ENCODE measurements around the gene LDLRAP1.

LDLRAP1 gene

GRCh38 chr1:25555753-25556092, 12.3 kb downstream of the LDLRAP1 start:
- in situ Hi-C loops (cut with HindIII; ENCODE audit: low sequenced_read_pairs): no loop called here

GRCh38 chr1:25556132-25556670, 12.8 kb downstream of the LDLRAP1 start:
- no peak overlapping the region for H3K4me3 ChIP-seq (ENCODE audit: low read depth, low read length)
- no peak for TF ChIP-seq CTCF (IDR thresholded peaks at IDR 0.05; ENCODE audit: low read depth, low read length)
- no peak for DNase-seq (ENCODE audit: low read depth, low spot score)
- in situ Hi-C loops (cut with HindIII; ENCODE audit: low sequenced_read_pairs): no loop called here

More at GRCh38 chr1:25555753-25556092, 12.3 kb downstream of the LDLRAP1 start:
- no peak for TF ChIP-seq CTCF (IDR thresholded peaks at IDR 0.05; ENCODE audit: low read depth, low read length)
- no peak overlapping the region for H3K4me3 ChIP-seq (ENCODE audit: low read depth, low read length)
- no peak for DNase-seq (ENCODE audit: low read depth, low spot score)

GRCh38 chr1:25556791-25557476, 13.5 kb downstream of the LDLRAP1 start:
- no peak overlapping the region for H3K4me3 ChIP-seq (ENCODE audit: low read depth, low read length)
- no peak for DNase-seq (ENCODE audit: low read depth, low spot score)
- in situ Hi-C loops (cut with HindIII; ENCODE audit: low sequenced_read_pairs): no loop called here
- no peak for TF ChIP-seq CTCF (IDR thresholded peaks at IDR 0.05; ENCODE audit: low read depth, low read length)

- DNase-seq (ENCODE audit: low read depth, low spot score): no peak
- no peak overlapping the region for H3K4me3 ChIP-seq (ENCODE audit: low read depth, low read length)
- TF ChIP-seq CTCF (IDR thresholded peaks at IDR 0.05; ENCODE audit: low read depth, low read length): no peak
- in situ Hi-C loops (cut with HindIII; ENCODE audit: low sequenced_read_pairs): no loop called here
Observed at GRCh38 chr1:25557543-25557942, 14.1 kb downstream of the LDLRAP1 start.

GRCh38 chr1:25559031-25559430, 15.6 kb downstream of the LDLRAP1 start:
- no peak overlapping the region for H3K4me3 ChIP-seq (ENCODE audit: low read depth, low read length)
- DNase-seq (ENCODE audit: low read depth, low spot score): no peak
- no peak for TF ChIP-seq CTCF (IDR thresholded peaks at IDR 0.05; ENCODE audit: low read depth, low read length)
- in situ Hi-C loops (cut with HindIII; ENCODE audit: low sequenced_read_pairs): no loop called here

GRCh38 chr1:25560001-25560400, 16.6 kb downstream of the LDLRAP1 start:
- in situ Hi-C loops (cut with HindIII; ENCODE audit: low sequenced_read_pairs): no loop called here
- no peak overlapping the region for H3K4me3 ChIP-seq (ENCODE audit: low read depth, low read length)
- no peak for TF ChIP-seq CTCF (IDR thresholded peaks at IDR 0.05; ENCODE audit: low read depth, low read length)
- DNase-seq (ENCODE audit: low read depth, low spot score): no peak
